ENCODE data around the gene SLF2.

The SLF2 gene

GRCh38 chr10:101001659-101002035 is 88.9 kb downstream of the SLF2 start:
- H3K27ac Mint-ChIP-seq: no peak overlapping the region

DNA sequence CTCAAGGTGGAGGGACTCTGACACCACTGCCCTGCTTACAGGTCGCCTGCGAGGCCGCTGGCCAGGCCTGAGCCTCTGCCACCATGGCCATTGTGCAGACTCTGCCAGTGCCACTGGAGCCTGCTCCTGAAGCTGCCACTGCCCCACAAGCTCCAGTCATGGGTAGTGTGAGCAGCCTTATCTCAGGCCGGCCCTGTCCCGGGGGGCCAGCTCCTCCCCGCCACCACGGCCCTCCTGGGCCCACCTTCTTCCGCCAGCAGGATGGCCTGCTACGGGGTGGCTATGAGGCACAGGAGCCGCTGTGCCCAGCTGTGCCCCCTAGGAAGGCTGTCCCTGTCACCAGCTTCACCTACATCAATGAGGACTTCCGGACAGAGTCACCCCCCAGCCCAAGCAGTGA is 89.7 kb downstream of the SLF2 start:
- Mint-ChIP-seq H3K4me1 (peaks cover 16% of the 10 kb centered on the region), H3K36me3 (no peaks in the 10 kb centered on the region), H3K27ac (no peak overlapping the region), H3K9me3 (no peaks in the 10 kb centered on the region), H3K27me3 (no peaks in the 10 kb centered on the region), H3K4me3 (no peak overlapping the region)

More at GRCh38 chr10:101001659-101002035, 88.9 kb downstream of the SLF2 start:
- H3K4me3 Mint-ChIP-seq: no peak overlapping the region
- peaks cover 17% of the 10 kb centered on the region for H3K4me1 Mint-ChIP-seq
- H3K27me3 Mint-ChIP-seq: no peaks in the 10 kb centered on the region
- H3K36me3 Mint-ChIP-seq: no peaks in the 10 kb centered on the region
- no peaks in the 10 kb centered on the region for H3K9me3 Mint-ChIP-seq

DNA sequence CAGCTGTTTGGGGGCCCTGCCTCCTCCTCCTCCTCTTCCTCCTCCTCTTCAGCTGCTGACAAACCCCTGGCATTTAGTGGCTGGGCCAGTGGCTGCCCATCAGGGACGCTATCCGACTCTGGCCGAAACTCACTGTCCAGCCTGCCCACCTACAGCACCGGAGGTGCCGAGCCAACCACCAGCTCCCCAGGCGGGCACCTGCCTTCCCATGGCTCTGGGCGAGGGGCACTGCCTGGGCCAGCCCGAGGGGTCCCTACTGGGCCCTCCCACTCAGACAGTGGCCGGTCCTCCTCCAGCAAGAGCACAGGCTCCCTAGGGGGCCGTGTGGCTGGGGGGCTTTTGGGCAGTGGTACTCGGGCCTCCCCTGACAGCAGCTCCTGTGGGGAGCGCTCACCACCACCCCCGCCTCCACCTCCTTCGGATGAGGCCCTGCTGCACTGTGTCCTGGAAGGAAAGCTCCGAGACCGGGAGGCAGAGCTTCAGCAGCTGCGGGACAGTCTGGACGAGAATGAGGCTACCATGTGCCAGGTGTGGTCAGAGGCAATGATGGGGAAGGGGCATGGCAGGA is 91.0 kb downstream of the SLF2 start:
- H3K9me3 Mint-ChIP-seq: no peaks in the 10 kb centered on the region
- H3K27ac Mint-ChIP-seq: no peak overlapping the region
- no peaks in the 10 kb centered on the region for H3K27me3 Mint-ChIP-seq
- no peaks in the 10 kb centered on the region for H3K36me3 Mint-ChIP-seq
- no peak overlapping the region for H3K4me3 Mint-ChIP-seq
- peaks cover 7% of the 10 kb centered on the region for H3K4me1 Mint-ChIP-seq

DNA sequence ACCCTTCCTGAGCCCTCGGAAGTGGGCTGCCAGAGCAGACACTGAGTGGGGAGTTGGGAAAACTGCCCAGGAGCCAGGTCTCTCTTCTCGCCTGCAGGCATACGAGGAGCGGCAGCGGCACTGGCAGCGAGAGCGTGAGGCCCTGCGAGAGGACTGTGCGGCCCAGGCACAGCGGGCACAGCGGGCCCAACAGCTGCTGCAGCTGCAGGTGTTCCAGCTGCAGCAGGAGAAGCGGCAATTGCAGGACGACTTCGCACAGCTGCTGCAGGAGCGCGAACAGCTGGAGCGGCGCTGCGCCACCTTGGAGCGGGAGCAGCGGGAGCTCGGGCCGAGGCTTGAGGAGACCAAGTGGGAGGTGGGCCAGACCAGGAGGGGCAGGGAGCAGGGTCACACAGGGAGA is 92.6 kb downstream of the SLF2 start:
- no peaks in the 10 kb centered on the region for H3K9me3 Mint-ChIP-seq
- H3K4me1 Mint-ChIP-seq: peaks cover 5% of the 10 kb centered on the region
- H3K4me3 Mint-ChIP-seq: no peak overlapping the region
- no peaks in the 10 kb centered on the region for H3K36me3 Mint-ChIP-seq
- no peaks in the 10 kb centered on the region for H3K27me3 Mint-ChIP-seq
- no peak overlapping the region for H3K27ac Mint-ChIP-seq

- Mint-ChIP-seq H3K4me3 (no peak overlapping the region), H3K27me3 (no peaks in the 10 kb centered on the region), H3K4me1 (peaks cover 3% of the 10 kb centered on the region), H3K9me3 (no peaks in the 10 kb centered on the region), H3K36me3 (no peaks in the 10 kb centered on the region), H3K27ac (no peak overlapping the region)
Observed at GRCh38 chr10:101005869-101006567, 93.3 kb downstream of the SLF2 start.

GRCh38 chr10:101006593-101007098 is 93.9 kb downstream of the SLF2 start:
- Mint-ChIP-seq H3K36me3 (no peaks in the 10 kb centered on the region), H3K27ac (no peak overlapping the region), H3K4me3 (no peak overlapping the region), H3K27me3 (no peaks in the 10 kb centered on the region), H3K4me1 (no peaks in the 10 kb centered on the region), H3K9me3 (no peaks in the 10 kb centered on the region)

DNA sequence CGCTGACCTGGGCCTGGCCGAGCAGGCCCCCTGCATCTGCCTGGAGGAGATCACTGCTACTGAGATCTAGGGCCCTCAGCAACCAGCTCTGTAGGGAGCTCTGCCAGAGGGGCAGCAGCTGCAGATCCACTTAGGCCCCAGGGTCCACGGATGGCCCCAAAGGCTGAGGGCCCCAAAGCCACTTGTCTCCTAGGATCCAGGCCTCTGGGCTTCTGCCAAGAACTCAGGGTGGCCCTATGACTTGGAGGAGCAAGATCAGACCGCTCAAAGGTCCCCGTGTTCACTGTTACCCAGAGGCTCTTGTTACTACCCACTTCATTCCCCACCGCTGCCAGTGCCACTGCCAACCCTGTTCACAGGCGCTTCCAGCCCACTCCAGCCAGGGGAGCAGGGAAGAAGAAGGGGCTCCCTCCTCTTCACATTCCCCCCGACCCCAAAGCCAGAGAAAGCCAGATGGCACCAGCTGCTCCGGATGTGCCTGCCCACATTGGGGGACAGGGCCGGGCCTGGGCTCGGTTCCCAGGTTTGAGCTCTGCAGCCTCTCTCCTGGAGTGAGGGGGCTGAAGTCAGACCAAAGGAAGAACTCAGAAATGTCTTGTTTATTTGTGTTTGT is 94.4 kb downstream of the SLF2 start:
- H3K27ac Mint-ChIP-seq: no peak overlapping the region
- H3K27me3 Mint-ChIP-seq: no peaks in the 10 kb centered on the region
- H3K36me3 Mint-ChIP-seq: no peaks in the 10 kb centered on the region
- H3K4me1 Mint-ChIP-seq: no peaks in the 10 kb centered on the region
- no peak overlapping the region for H3K4me3 Mint-ChIP-seq
- no peaks in the 10 kb centered on the region for H3K9me3 Mint-ChIP-seq

GRCh38 chr10:101007915-101008822 is 95.4 kb downstream of the SLF2 start:
- Mint-ChIP-seq H3K27ac (no peak overlapping the region), H3K27me3 (peaks cover 1% of the 10 kb centered on the region)

GRCh38 chr10:101008823-101009423 is 96.2 kb downstream of the SLF2 start:
- Mint-ChIP-seq H3K27ac (no peak overlapping the region), H3K4me3 (no peak overlapping the region)

More at GRCh38 chr10:101007915-101008822, 95.4 kb downstream of the SLF2 start:
- H3K36me3 Mint-ChIP-seq: no peaks in the 10 kb centered on the region
- peaks cover 7% of the 10 kb centered on the region for H3K4me1 Mint-ChIP-seq
- H3K4me3 Mint-ChIP-seq: no peak overlapping the region
- no peaks in the 10 kb centered on the region for H3K9me3 Mint-ChIP-seq

GRCh38 chr10:101010329-101010728 is 97.6 kb downstream of the SLF2 start:
- Mint-ChIP-seq H3K27ac (no peak overlapping the region), H3K9me3 (no peaks in the 10 kb centered on the region), H3K4me3 (no peak overlapping the region), H3K4me1 (peaks cover 23% of the 10 kb centered on the region), H3K27me3 (peaks cover 4% of the 10 kb centered on the region), H3K36me3 (no peaks in the 10 kb centered on the region)

More at GRCh38 chr10:101008823-101009423, 96.2 kb downstream of the SLF2 start:
- Mint-ChIP-seq H3K27me3 (peaks cover 3% of the 10 kb centered on the region), H3K4me1 (peaks cover 11% of the 10 kb centered on the region), H3K36me3 (no peaks in the 10 kb centered on the region), H3K9me3 (no peaks in the 10 kb centered on the region)

DNA sequence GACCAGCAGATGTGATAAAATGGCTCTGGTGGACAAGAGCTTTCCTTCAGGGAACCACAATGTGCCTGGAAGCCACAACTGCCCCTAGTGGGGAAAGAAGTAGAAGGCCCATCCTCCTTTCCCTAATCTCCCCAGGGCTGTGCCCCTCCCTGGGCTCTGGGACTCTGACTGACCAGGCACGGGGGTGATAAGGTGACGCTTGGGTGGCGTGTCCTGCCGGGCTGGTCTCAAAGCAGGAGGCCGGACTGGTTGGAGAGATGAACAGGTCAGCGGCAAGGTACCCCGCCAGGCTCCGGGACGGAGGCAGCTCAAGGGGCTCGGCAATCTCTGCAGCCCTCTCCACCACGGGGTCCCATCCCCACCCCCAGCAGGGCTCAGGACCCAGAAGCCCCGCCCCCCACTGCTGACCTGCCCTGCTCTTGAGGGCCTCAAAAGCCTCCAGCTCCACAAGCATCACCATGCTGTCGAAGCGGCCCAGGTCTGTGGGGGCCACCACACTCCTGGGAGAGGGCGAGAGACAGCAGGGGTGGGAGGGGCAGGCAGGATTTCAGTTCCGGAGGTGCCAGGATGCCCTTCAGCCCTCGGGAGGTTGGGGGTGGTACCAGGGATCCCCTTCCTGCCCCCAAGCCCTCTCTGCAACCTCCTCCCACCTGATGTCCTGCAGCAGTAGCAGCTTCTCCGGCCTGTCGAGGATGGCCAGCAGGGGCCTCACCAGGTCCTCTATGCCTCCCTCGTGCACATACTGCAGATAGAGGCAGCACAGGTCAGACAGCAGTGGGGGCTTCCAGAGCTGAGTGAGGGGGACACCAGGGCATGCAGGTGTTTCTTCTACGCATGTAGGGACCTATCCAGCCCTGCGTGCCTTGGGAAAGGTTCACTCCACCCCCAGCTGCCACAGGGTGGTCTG is 99.0 kb downstream of the SLF2 start:
- Mint-ChIP-seq H3K27ac (no peak overlapping the region), H3K4me3 (no peak overlapping the region), H3K4me1 (peaks cover 24% of the 10 kb centered on the region), H3K27me3 (peaks cover 13% of the 10 kb centered on the region), H3K9me3 (no peaks in the 10 kb centered on the region), H3K36me3 (no peaks in the 10 kb centered on the region)

GRCh38 chr10:101012525-101013364 is 100.0 kb downstream of the SLF2 start:
- H3K27ac Mint-ChIP-seq: no peak overlapping the region
- H3K36me3 Mint-ChIP-seq: no peaks in the 10 kb centered on the region
- peaks cover 22% of the 10 kb centered on the region for H3K27me3 Mint-ChIP-seq
- H3K4me1 Mint-ChIP-seq: peaks cover 24% of the 10 kb centered on the region
- no peak overlapping the region for H3K4me3 Mint-ChIP-seq
- H3K9me3 Mint-ChIP-seq: no peaks in the 10 kb centered on the region

- H3K4me1 Mint-ChIP-seq: peaks cover 24% of the 10 kb centered on the region
- H3K4me3 Mint-ChIP-seq: no peak overlapping the region
- no peaks in the 10 kb centered on the region for H3K36me3 Mint-ChIP-seq
- H3K27me3 Mint-ChIP-seq: peaks cover 23% of the 10 kb centered on the region
- no peak overlapping the region for H3K27ac Mint-ChIP-seq
- no peaks in the 10 kb centered on the region for H3K9me3 Mint-ChIP-seq
Observed at GRCh38 chr10:101013365-101013825, 100.6 kb downstream of the SLF2 start.
